Measurements from ENCODE around the gene NINL. TPM values are rescaled to one million over a fixed set of nuclear protein-coding genes. Genes with fewer than 3 reads are reported as not detected.

Gene NINL
- polyA plus RNA-seq, 1 of the 3 experiments (the other 2 are of a cell fraction): 22.5 TPM

DNA sequence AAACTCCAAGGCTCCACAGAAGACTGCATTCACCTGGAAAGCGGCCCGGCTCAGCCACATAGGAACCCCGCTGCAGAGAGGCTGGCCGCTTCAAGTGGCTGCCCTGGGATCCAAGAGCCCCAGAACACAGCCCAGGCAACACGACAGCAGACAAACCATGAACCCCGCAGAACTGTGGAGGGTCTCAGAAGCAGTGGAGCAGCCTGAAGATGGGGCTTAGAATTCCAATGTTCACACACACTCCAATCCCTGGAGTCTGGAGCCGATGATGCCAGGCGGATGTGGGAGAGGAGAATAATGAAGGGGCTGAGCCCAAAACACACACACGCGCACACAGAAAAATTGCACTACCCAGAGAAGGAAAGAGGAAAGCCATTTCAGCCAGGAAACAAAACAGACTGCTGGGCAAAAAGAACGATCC lies 52.4 kb downstream of the NINL start:
- H3K9ac ChIP-seq: no peak overlapping the region
- DNase-seq: no peak
- ChIA-PET POLR2A (no interaction called here), CTCF (interaction anchor here (0.8 to 1.3 kb wide), 3 partner anchors 15 to 20 kb away, joined by 3 read pairs; no protein-coding TSS in a partner anchor)
- H3K4me1 ChIP-seq (ENCODE audit: control insufficient read depth in 1 of 2, insufficient read depth in 2 of 2, low read depth in 1 of 2, low read length in 1 of 2): peaks cover 0 to 12% of the 10 kb centered on the region in 2 experiments; a peak in 1 of 4 replicates
- H3K9me2 ChIP-seq: no peaks in the 10 kb centered on the region
- no peak overlapping the region for H2AFZ ChIP-seq (ENCODE audit: low read depth)
- H3F3A ChIP-seq (replicated peaks; ENCODE audit: insufficient read depth): peaks cover 2% of the 10 kb centered on the region
- peaks cover 30% of the 10 kb centered on the region for H3K79me2 ChIP-seq (ENCODE audit: insufficient read depth)
- H3K4me2 ChIP-seq: no peak overlapping the region
- H3K27ac ChIP-seq (ENCODE audit: low read depth in 2 of 2, low read length in 1 of 2): no peak overlapping the region
- WGBS (ENCODE audit: low lambda C conversion rate): 97% methylated on average over 10 of the region's 11 CpGs
- no peak overlapping the region for H3K4me3 ChIP-seq (ENCODE audit: low read depth in 2 of 2, low read length in 1 of 2)
- H3K36me3 ChIP-seq (replicated peaks in 1 of 2; ENCODE audit: control insufficient read depth in 1 of 2, insufficient read depth in 2 of 2, low read length in 1 of 2): no peaks in the 10 kb centered on the region
- no peak for TF ChIP-seq YY1 (IDR thresholded peaks at IDR 0.05; ENCODE audit: low read depth)
- TF ChIP-seq NRF1 (IDR thresholded peaks at IDR 0.05; ENCODE audit: low read depth, low read length): no peak
- TF ChIP-seq SMC3 (IDR thresholded peaks at IDR 0.05; ENCODE audit: low read depth, low read length): no peak
- TF ChIP-seq, protein P1, sequence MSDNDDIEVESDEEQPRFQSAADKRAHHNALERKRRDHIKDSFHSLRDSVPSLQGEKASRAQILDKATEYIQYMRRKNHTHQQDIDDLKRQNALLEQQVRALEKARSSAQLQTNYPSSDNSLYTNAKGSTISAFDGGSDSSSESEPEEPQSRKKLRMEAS (IDR thresholded peaks at IDR 0.05; ENCODE audit: low read depth): no peak
- no peak for TF ChIP-seq MEF2A (IDR thresholded peaks at IDR 0.05; ENCODE audit: borderline replicate concordance, low read depth)
- TF ChIP-seq TCF12 (IDR thresholded peaks at IDR 0.05): no peak
- TF ChIP-seq, protein P2, sequence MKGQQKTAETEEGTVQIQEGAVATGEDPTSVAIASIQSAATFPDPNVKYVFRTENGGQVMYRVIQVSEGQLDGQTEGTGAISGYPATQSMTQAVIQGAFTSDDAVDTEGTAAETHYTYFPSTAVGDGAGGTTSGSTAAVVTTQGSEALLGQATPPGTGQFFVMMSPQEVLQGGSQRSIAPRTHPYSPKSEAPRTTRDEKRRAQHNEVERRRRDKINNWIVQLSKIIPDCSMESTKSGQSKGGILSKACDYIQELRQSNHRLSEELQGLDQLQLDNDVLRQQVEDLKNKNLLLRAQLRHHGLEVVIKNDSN (IDR thresholded peaks at IDR 0.05; ENCODE audit: borderline replicate concordance, low read depth): no peak
- TF ChIP-seq MXI1 (IDR thresholded peaks at IDR 0.05; ENCODE audit: low read depth, low read length): no peak
- no peak for TF ChIP-seq RCOR1 (IDR thresholded peaks at IDR 0.05; ENCODE audit: low read length)
- no peaks in the 10 kb centered on the region for H3K27me3 ChIP-seq (ENCODE audit: insufficient read depth)
- no peaks in the 10 kb centered on the region for H3K9me3 ChIP-seq
- H4K20me1 ChIP-seq (ENCODE audit: insufficient read depth): 0 out of 2 replicates have a peak, but pooled peaks cover 10% of the 10 kb centered on the region

DNA sequence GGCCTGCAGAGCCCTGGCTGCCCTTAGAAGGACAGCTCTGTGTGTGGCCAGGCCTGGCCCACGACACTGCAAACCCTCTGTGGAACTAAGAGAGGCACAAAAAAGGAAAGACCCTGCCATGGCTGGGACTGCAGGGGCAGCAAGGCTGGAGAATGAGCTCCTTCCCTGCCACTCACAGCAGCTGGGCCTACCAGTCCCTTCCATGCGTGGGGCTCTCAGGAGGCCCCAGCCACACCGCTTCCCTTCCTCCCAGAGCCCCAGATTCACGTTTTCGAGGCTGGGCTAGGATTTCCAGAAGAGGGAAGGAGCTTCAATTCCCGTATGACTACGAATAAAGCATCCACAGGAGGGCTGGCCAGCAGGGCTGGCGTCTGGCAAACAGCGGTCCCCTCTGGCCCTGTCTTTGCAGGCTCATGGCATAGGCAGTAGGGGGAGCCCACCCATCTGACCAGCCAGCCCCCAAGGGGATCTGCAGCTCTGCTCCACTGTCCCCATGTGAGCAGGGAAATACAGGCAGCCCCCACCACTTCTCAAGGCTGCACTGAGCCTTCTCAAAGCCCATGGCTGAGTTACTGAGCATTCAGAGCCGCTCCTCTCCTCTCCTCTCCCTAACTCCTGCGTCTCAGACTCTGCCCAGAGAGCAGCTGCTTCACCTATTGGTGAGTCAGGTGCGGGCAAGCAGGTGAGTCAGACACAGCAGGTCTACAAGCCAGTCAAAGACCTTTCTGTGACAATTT lies 53.1 kb downstream of the NINL start:
- Histone ChIP-seq H3K9me2 (no peaks in the 10 kb centered on the region), H4K20me1 (ENCODE audit: insufficient read depth) (0 out of 2 replicates have a peak, but pooled peaks cover 10% of the 10 kb centered on the region), H3K27me3 (ENCODE audit: insufficient read depth) (no peaks in the 10 kb centered on the region), H3K27ac (ENCODE audit: low read depth in 2 of 2, low read length in 1 of 2) (peak overlapping the region in 1 of 2 experiments; percentile 55; a peak in 2 of 4 replicates), H3K4me1 (ENCODE audit: control insufficient read depth in 1 of 2, insufficient read depth in 2 of 2, low read depth in 1 of 2, low read length in 1 of 2) (peaks cover 0 to 12% of the 10 kb centered on the region in 2 experiments; a peak in 1 of 4 replicates), H3K79me2 (ENCODE audit: insufficient read depth) (peaks cover 36% of the 10 kb centered on the region), H3K9me3 (no peaks in the 10 kb centered on the region), H3K4me3 (ENCODE audit: low read depth in 2 of 2, low read length in 1 of 2) (no peak overlapping the region), H2AFZ (ENCODE audit: low read depth) (no peak overlapping the region), H3K36me3 (replicated peaks in 1 of 2; ENCODE audit: control insufficient read depth in 1 of 2, insufficient read depth in 2 of 2, low read length in 1 of 2) (no peaks in the 10 kb centered on the region), H3K4me2 (no peak overlapping the region), H3F3A (replicated peaks; ENCODE audit: insufficient read depth) (peaks cover 4% of the 10 kb centered on the region), H3K9ac (no peak overlapping the region)
- peak; percentile 64 for DNase-seq
- ChIA-PET CTCF (interaction anchor here (0.8 to 1.3 kb wide), 5 partner anchors 9 to 21 kb away, joined by 3 to 6 read pairs (median 3); no protein-coding TSS in a partner anchor), POLR2A (interaction anchor here (1.0 kb wide), 1 partner anchor 14 kb away, joined by 3 read pairs; no protein-coding TSS in a partner anchor)
- WGBS (ENCODE audit: low lambda C conversion rate): 83% methylated on average over 5 of the region's 12 CpGs
- TF ChIP-seq, protein P2 (IDR thresholded peaks at IDR 0.05; ENCODE audit: borderline replicate concordance, low read depth): no peak
- peak; percentile 43 for TF ChIP-seq RAD21 (IDR thresholded peaks at IDR 0.05; ENCODE audit: low read length)

Measured in SK-N-SH (cell line).